GM18507 (cell line): ENCODE results near the gene ADAMTS7.
"Not testable (repeated sequence)": the region's sequence is repeated elsewhere in the genome, so short reads cannot be mapped to it uniquely, and the experiment has no call there.

Experiments used
- DNase-seq: peaks from one replicate; pipeline ENCODE4 v3.0.0; 2011; ENCODE audit warnings: low read depth; ENCODE audit not compliant: insufficient read length; ENCODE audit errors: extremely low spot score
- FAIRE-seq: peaks from 2 replicates; lab custom pipeline; 2011; peaks lifted over from hg19 to GRCh38; lab: Jason Lieb, UNC

Gene ADAMTS7

GRCh38 chr15:78737931-78738558 is 73.2 kb downstream of the ADAMTS7 start:
- FAIRE-seq = peak; percentile 88
- DNase-seq = not testable (repeated sequence)

DNA sequence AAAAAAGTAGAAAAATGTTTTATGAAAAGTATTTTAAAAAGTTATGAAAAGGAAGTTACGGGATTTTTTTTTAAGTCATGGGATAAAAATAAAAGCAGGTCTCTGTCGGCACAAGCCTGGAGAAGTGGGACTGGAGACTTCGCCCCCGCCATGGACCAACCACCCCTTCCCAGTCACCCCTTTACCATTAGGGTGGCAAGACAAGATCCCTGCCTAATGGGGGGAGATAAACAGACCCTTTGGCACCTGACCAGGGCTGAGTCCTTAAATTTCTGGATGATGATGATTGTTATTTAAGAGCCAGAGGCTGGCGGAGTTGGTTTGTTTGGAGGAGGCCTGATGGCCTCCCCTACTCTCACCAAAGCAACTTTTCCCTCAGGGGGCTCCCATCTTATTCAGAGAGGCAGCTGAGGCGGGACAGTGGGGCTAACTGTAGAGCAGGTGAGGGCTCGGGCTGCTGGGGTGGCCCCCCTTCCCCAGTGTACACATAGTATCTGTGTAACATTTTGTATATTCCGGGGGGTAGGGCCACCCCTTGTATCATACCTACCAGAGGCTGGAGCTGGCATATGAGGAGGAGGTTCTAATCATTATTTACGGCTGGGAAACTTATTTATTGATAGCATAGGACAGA is 74.0 kb downstream of the ADAMTS7 start:
- FAIRE-seq (no peak), DNase-seq (no peak)

GRCh38 chr15:78736286-78736685 is 75.0 kb downstream of the ADAMTS7 start:
- not testable (repeated sequence) for FAIRE-seq, DNase-seq

- no peak for FAIRE-seq
- no peak for DNase-seq
These were observed 76.7 kb downstream of the ADAMTS7 start for GRCh38 chr15:78734451-78735064.

GRCh38 chr15:78732634-78733033 is 78.6 kb downstream of the ADAMTS7 start:
- FAIRE-seq (no peak), DNase-seq (no peak)

DNA sequence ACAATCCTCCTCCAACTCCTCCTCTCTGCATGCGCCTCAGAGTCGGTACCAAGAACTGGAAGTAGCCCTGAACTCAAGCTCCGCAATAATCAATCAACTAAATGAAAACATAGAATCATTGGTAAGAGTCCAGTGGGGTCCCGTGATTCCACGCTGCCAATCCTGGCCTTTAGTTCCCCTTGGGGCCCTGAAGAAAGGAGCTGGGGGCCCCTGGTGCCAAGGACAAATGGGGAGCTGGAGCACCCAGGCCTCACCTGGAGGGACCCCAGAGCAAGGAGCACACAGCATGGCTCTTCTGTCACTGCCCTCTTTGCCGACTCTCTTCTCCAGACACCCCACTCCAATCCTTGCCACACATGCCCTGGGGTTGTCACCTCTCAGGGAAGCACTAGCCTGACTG is 80.3 kb downstream of the ADAMTS7 start:
- no peak for DNase-seq
- no peak for FAIRE-seq

DNA sequence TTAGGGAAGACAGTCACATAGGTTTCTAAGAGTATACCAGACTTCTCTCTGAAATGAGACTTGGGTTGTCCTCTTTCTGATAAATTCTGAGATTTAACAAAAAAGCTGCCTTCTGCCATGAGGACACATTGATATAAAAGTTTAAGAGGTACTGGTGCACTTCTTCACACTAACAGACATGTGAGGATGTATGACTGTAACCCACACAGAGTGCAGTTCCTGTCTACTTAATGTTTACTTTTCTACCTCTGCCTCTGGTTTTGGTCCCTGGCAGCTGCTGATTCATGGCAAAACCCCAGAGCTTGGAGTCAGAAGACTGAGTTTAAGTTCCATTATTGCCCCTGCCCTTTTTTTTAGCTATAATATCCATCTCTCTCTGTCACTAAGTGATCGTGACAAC is 82.8 kb downstream of the ADAMTS7 start:
- not testable (repeated sequence) for DNase-seq, FAIRE-seq

- FAIRE-seq = no peak
- DNase-seq = no peak
These were observed 83.7 kb downstream of the ADAMTS7 start for GRCh38 chr15:78727561-78727960.

DNA sequence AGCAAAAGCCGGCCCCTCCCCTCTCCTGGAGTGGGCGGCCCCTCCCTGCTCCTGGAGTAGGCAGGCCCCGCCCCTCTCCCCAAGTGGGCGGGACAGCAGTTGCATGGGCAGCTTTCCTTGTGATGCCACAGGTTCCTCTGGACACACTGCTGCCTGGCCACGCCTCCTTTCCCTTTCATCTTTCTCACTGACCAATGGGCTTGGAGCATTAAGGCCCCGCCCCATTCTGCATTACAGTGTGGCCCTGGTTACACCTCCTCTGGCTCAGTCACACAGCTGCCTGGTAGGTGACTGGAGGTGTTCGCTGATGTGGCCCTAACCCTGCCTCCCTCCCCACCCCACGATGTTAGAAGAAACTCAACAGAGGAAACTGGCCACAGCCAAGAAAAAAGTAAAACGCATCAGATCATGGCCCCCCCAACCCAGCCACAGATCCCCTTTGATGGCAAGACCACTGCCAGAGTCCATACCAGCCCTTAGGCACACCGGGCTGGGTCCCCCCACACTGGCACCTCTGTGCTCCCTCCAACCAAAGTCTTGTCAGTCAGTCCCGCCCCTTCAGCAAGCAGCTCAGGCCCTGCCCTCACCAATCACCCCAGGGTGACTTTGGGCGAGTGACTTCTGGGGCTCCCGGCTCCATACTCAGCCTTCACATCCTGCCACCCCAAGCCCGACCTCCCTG is 84.3 kb downstream of the ADAMTS7 start:
- DNase-seq (no peak), FAIRE-seq (no peak)

DNA sequence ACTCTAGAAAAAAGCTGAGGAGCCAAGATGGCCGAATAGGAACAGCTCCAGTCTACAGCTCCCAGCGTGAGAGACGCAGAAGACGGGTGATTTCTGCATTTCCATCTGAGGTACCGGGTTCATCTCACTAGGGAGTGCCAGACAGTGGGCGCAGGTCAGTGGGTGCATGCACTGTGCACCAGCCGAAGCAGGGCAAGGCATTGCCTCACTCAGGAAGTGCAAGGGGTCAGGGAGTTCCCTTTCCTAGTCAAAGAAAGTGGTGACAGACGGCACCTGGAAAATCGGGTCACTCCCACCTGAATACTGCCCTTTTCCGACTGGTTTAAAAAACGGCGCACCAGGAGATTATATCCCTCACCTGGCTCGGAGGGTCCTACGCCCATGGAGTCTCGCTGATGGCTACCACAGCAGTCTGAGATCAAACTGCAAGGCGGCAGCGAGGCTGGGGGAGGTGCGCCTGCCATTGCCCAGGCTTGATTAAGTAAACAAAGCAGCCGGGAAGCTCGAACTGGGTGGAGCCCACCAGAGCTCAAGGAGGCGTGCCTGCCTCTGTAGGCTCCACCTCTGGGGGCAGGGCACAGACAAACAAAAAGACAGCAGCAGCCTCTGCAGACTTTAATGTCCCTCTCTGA is 91.3 kb downstream of the ADAMTS7 start:
- FAIRE-seq, DNase-seq: not testable (repeated sequence)

DNA sequence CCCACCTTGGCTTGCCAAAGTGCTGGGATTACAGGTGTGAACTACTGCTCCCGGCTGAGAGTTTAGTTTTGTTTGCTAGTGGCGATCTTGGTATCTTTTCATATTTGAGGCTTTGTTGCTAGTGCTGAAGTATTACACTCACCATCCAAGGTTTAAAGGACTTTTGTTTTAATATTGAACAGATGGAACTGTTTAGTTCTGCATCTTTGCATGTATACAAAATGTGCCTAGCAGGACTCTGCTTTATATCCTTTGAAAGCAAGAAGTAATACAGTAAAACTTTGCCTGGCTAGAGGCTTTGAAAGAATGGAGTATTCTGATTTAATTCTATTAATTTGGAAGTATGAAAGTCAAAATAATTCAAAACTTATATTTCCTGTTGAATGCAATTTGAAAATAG is 92.4 kb downstream of the ADAMTS7 start:
- FAIRE-seq = no peak
- DNase-seq = no peak

GRCh38 chr15:78717956-78718656 is 93.2 kb downstream of the ADAMTS7 start:
- no peak for DNase-seq
- FAIRE-seq = no peak

GRCh38 chr15:78716651-78717050 is 94.6 kb downstream of the ADAMTS7 start:
- no peak for DNase-seq
- no peak for FAIRE-seq

DNA sequence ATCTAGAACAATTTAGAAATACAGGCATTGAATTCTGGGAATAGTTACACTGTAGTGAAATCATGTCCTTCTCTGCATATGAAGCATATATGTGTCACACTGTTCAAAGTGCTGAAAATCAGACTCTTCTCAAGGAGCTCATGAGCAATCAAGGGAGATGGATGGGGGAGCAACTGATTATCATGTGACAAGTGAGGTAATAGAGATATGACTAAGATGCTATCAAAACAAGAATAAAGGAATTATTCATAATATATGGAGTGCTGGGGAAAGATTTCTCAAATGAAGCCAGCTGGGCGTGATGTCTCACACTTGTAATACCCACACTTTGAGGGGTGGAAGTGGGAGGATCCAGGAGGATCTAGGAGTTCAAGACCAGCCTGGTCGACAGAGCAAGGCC is 95.3 kb downstream of the ADAMTS7 start:
- no peak for FAIRE-seq
- no peak for DNase-seq

DNA sequence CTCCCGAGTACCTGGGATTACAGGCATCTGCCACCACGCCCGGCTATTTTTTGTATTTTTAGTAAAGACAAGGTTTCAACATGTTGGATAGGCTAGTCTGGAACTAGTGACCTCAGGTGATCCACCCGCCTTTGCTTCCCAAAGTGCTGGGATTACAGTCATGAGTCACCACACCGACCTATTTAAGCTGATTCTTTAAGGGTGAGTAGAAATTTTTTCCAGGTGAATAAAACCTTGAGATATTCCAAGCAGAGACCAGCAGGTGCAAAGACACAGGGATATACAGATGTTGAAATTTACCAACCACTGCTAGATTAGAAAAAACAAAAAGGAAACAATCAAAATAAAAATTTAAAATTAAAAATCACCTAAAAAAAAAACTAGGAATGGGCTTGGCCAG is 95.8 kb downstream of the ADAMTS7 start:
- FAIRE-seq (no peak), DNase-seq (no peak)

DNA sequence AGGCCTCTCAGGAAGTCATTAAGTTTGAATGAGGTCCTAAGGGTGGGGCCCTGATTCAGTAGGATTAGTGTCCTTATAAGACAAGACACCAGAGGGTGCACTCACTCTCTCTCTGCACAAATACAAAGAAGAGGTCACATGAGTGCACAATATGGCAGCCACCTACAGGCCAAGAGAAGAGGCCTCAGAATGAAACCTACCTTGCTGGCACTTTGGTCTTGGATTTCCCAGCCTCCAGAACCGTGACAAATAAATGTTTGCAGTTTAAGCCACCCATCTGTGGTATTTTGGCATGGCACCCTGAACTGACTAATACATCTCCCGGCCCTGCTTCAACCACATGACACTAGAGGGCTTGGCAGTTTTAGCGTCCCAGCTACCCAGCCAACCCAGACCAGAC is 96.4 kb downstream of the ADAMTS7 start:
- DNase-seq = no peak
- FAIRE-seq = no peak

GRCh38 chr15:78712797-78713515 is 98.3 kb downstream of the ADAMTS7 start:
- DNase-seq = no peak
- FAIRE-seq = no peak

DNA sequence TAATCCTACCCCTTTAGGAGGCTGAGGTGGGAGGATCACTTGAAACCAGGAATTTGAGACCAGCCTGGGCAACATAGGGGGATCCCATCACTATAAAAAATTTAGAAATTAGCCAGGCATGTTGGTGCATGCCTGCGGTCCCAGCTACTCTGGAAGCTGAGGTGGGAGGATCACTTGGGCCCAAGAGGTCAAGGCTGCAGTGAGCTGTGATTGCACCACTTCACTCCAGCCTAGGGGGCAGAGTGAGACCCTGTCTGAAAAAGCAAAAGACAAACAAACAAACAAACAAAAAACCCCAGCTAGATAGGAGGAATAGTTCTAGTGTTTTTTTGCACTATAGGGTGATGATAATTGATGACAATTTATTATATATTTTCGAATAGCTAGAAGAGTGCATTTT is 99.6 kb downstream of the ADAMTS7 start:
- no peak for DNase-seq
- no peak for FAIRE-seq
